HEK293T (cell line): ENCODE results near the gene PLD5.
"Not testable (repeated sequence)": the region's sequence is repeated elsewhere in the genome, so short reads cannot be mapped to it uniquely, and the experiment has no call there.

ENCODE experiments used
- CTCF ChIA-PET: fragments of 350-600 bp; formaldehyde crosslinking; extraction: SDS; loops from one replicate; lab custom pipeline; 2021; ENCODE audit warnings: antibody characterized with exemption, inconsistent platforms; lab: Yijun Ruan, JAX
- POLR2A ChIA-PET: fragments of 350-600 bp; formaldehyde crosslinking; extraction: SDS; loops from one replicate; lab custom pipeline; 2020; ENCODE audit warnings: antibody characterized with exemption, inconsistent platforms; lab: Yijun Ruan, JAX
- DNase-seq: peaks from one replicate; pipeline ENCODE4 v3.0.0; 2012; ENCODE audit warnings: mixed read lengths; ENCODE audit errors: extremely low spot score
- ARNT ChIP-seq: fragments of 450-650 bp; IDR thresholded peaks from 2 replicates; pipeline ENCODE4 v1.6.1; 2017; ENCODE audit warnings: mild to moderate bottlenecking
- BHLHE40 ChIP-seq: fragments of 450-650 bp; IDR thresholded peaks from 2 replicates; pipeline ENCODE4 v1.6.1; 2016; ENCODE audit warnings: mild to moderate bottlenecking, moderate library complexity, borderline replicate concordance
- CTBP1 ChIP-seq: fragments of 450-650 bp; IDR thresholded peaks from 2 replicates; pipeline ENCODE4 v1.6.1; 2016; ENCODE audit warnings: borderline replicate concordance
- ELF4 ChIP-seq: fragments of 450-650 bp; IDR thresholded peaks from 2 replicates; pipeline ENCODE4 v1.6.1; 2017; ENCODE audit warnings: antibody characterized with exemption
- FOXA1 ChIP-seq: fragments of 450-650 bp; IDR thresholded peaks from 2 replicates; pipeline ENCODE4 v1.6.1; 2016; ENCODE audit warnings: mild to moderate bottlenecking
- FOXK2 ChIP-seq: fragments of 450-650 bp; IDR thresholded peaks from 2 replicates; pipeline ENCODE4 v1.6.1; 2016; ENCODE audit warnings: mild to moderate bottlenecking
- FOXM1 ChIP-seq: fragments of 450-650 bp; IDR thresholded peaks from 2 replicates; pipeline ENCODE4 v1.6.1; 2017; ENCODE audit warnings: mild to moderate bottlenecking, borderline replicate concordance
- HDGF ChIP-seq: fragments of 450-650 bp; IDR thresholded peaks from 2 replicates; pipeline ENCODE4 v1.6.1; 2017; ENCODE audit warnings: antibody characterized with exemption, borderline replicate concordance
- L3MBTL2 ChIP-seq: fragments of 450-650 bp; conservative IDR thresholded peaks from 2 replicates; pipeline ENCODE4 v1.6.1; 2016; ENCODE audit warnings: mild to moderate bottlenecking
- LEF1 ChIP-seq: fragments of 450-650 bp; IDR thresholded peaks from 2 replicates; pipeline ENCODE4 v1.6.1; 2017; ENCODE audit warnings: mild to moderate bottlenecking, borderline replicate concordance
- NFRKB ChIP-seq: fragments of 450-650 bp; IDR thresholded peaks from 2 replicates; pipeline ENCODE4 v1.6.1; 2016; ENCODE audit warnings: mild to moderate bottlenecking, moderate library complexity
- SP1 ChIP-seq: fragments of 450-650 bp; IDR thresholded peaks from 2 replicates; pipeline ENCODE4 v1.6.1; 2017
- SUZ12 ChIP-seq: fragments of 450-650 bp; IDR thresholded peaks from 2 replicates; pipeline ENCODE4 v1.6.1; 2016; ENCODE audit warnings: mild to moderate bottlenecking
- TARDBP ChIP-seq: fragments of 450-650 bp; IDR thresholded peaks from 2 replicates; pipeline ENCODE4 v1.6.1; 2016
- ZNF384 ChIP-seq: fragments of 450-650 bp; IDR thresholded peaks from 2 replicates; pipeline ENCODE4 v1.6.1; 2016
- TF ChIP-seq, protein P1 (sequence below): fragments of 450-650 bp; IDR thresholded peaks from 2 replicates; pipeline ENCODE4 v1.6.1; 2016

The PLD5 gene

DNA sequence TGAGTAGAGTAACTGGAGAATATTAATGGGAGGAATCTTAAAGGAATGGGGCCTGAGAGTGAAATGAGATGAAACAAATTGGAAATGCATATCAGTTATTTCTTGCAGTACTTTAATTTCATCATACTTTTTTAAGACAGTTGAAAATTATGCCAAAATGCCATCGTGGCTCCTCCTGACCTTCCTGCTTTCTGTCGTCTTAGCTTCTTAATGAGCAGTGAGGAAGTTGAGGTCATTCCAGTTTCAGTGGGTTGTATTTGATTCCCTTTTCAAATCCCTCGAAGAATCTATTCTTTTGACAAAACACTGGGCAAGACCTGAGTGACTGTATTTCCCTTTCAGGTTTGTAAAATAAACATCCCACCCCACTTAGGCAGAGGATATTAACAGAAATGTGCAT, 390.7 kb downstream of the PLD5 start:
- ChIA-PET POLR2A (no interaction called here), CTCF (interaction anchor here (0.6 kb wide), 1 partner anchor 1715 kb away, joined by 6 read pairs; no protein-coding TSS in a partner anchor)
- DNase-seq: no peak
- no peak for TF ChIP-seq FOXA1
- TF ChIP-seq BHLHE40: no peak
- no peak for TF ChIP-seq ZNF384

DNA sequence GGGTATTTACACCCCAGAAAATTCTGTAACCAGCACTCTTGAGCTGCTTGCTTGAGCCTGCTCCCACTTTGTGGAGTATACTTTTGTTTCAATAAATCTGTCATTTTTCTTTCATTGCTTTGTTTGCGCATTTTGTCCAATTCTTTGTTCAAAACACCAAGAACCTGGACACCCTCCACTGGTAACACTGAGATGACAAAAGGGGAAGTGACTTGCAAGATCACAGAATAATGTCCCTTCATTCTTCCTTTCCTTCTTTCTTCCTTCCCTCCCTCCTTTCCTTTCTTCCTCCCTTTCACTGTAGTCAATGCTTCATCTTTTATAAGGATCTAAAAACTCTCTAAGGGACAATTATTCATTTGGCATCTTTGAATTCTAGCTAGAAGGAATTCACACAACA, 391.1 kb downstream of the PLD5 start:
- ChIA-PET POLR2A (no interaction called here), CTCF (no interaction called here)
- TF ChIP-seq TARDBP (no peak), FOXK2 (no peak), ELF4 (no peak), NFRKB (no peak), ARNT (no peak), ZNF384 (no peak), HDGF (no peak), CTBP1 (no peak), SUZ12 (no peak), SP1 (no peak), FOXM1 (no peak), L3MBTL2 (no peak), LEF1 (no peak), FOXA1 (no peak), BHLHE40 (no peak)
- TF ChIP-seq, protein P1, sequence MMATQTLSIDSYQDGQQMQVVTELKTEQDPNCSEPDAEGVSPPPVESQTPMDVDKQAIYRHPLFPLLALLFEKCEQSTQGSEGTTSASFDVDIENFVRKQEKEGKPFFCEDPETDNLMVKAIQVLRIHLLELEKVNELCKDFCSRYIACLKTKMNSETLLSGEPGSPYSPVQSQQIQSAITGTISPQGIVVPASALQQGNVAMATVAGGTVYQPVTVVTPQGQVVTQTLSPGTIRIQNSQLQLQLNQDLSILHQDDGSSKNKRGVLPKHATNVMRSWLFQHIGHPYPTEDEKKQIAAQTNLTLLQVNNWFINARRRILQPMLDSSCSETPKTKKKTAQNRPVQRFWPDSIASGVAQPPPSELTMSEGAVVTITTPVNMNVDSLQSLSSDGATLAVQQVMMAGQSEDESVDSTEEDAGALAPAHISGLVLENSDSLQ: no peak
- no peak for DNase-seq

DNA sequence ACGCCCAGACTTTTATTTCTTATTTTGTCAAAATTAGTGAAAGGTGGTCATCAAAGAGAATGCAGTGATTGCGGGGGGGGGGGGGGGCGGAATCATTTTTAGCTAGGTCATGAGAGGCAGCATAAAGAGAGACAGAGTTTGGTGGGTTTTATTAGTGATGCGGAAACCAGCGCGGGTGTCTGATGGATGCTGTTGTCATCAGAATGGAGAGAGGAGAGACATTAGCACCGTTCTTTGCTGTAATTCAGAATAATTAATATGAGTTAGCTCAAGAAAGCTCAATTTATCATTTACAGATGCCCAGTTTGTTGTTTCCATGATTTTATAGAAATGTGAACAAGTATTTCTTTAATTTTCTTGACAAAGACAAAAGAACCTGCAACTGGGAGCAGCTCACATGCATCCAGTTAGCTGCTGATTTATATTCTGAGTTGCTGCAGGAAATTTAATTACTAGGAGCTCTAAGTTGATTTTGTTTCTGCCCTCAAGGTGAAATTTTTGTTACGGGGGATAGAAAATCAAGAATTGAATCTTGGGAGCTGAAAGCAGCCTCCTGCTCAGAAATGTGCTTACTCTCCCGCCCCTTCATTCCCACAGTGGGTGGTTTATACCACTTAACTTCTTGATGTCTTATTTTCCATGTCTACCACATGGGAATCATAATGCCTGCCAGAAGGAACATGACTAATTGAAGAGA, 392.2 kb downstream of the PLD5 start:
- POLR2A ChIA-PET: no interaction called here
- CTCF ChIA-PET: no interaction called here
- DNase-seq: no peak
- TF ChIP-seq ARNT: no peak

DNA sequence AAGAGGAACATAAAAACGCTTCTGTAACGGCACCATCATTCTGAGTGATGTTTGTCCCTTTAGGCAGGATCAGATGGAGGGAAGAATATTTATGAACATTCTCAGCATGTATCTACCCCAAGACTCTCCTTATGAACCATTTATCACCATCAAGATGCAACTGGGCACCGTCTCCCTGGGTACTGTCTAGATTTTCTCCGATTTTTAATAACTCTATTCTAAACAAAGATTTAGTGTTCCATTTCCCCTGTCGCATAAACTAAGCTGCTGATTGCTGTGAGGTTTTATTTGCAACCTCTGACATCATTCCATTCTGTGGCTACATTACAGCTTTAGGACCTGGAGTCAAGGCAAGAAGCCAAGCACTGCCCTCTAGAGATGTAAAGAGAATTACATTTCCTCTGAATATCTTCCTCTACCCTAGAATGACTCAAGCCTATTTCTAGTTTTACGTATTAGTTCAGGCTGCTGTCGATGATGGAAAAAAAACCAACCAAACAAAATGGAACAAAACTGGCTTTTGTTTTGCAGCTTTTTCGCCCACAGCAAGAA, 395.5 kb downstream of the PLD5 start:
- TF ChIP-seq FOXK2: no peak
- TF ChIP-seq, protein P1: peak; percentile 43
- ChIA-PET CTCF (interaction anchor here (0.5 to 1.7 kb wide), 11 partner anchors 9 to 349 kb away, joined by 3 to 6 read pairs (median 3); no protein-coding TSS in a partner anchor), POLR2A (no interaction called here)
- DNase-seq: peak; percentile 74

DNA sequence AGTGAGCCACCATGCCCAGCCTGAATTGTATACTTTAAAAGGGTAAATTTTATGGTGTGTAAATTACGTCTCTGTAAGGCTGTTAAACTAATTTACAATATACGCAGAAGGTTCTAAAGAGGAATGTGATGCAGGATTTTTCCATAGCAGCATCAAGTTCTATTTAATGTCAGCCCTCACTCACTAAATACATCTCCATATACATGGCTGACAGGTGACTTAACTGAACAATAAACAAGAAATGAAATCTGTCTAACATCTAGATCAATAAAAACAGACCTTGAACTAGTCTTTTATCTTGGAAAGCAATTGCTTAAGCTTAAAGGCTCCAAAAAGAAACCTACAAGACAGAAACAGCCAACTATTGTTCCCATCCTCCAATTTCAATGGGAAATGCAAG, 404.1 kb downstream of the PLD5 start:
- CTCF ChIA-PET: interaction anchor here (0.6 to 1.3 kb wide), 2 partner anchors 9 to 122 kb away, joined by 3 to 4 read pairs; partner anchors contain the start of gene MAP1LC3C
- POLR2A ChIA-PET: no interaction called here
- DNase-seq: no peak
- TF ChIP-seq, protein P1: peak; percentile 88
- TF ChIP-seq SUZ12 (no peak), HDGF (no peak), ARNT (no peak), NFRKB (no peak), FOXA1 (no peak), BHLHE40 (no peak)

DNA sequence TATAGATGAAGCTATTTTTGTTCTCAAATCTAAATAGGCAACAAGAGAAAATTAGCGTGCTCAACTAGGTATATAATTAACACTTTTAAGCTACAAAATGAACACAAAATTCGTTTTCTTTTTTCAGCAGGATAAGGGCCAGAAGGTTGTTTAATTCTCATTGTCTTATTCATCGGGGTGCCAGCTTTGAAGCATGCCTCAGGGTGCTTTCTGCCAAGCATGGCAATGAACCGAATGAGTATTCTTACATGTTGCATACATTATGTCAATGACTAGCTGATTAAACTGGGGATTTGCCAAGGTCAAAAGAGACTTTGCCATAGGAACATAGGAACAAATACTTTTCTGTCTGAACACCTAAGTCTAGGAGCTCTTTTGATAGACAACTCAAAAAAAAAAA, 423.6 kb downstream of the PLD5 start:
- TF ChIP-seq ELF4 (no peak), LEF1 (no peak), FOXK2 (no peak), SP1 (no peak), TARDBP (no peak), FOXM1 (no peak), ARNT (no peak), ZNF384 (no peak), CTBP1 (no peak), NFRKB (no peak), FOXA1 (no peak), HDGF (no peak), SUZ12 (no peak), BHLHE40 (no peak)
- TF ChIP-seq, protein P1: no peak
- POLR2A ChIA-PET: no interaction called here
- CTCF ChIA-PET: interaction anchor here (0.5 to 1.2 kb wide), 2 partner anchors 28 to 89 kb away, joined by 3 to 8 read pairs; no protein-coding TSS in a partner anchor
- DNase-seq: no peak

DNA sequence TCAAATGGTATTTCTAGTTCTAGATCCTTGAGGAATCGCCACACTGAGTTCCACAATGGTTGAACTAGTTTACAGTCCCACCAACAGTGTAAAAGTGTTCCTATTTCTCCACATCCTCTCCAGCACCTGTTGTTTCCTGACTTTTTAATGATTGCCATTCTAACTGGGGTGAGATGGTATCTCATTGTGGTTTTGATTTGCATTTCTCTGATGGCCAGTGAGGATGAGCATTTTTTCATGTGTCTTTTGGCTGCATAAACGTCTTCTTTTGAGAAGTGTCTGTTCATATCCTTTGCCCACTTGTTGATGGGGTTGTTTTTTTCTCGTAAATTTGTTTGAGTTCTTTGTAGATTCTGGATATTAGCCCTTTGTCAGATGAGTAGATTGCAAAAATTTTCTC, 427.2 kb downstream of the PLD5 start:
- POLR2A ChIA-PET, DNase-seq, CTCF ChIA-PET: not testable (repeated sequence)
